Hepatocyte (in vitro differentiated cells): ENCODE measurements around the gene ELL. TPM values are rescaled to one million over a fixed set of nuclear protein-coding genes. Genes with fewer than 3 reads are reported as not detected.

Experiments
- DNase-seq: peaks from one replicate; pipeline ENCODE4 v3.0.0-alpha.2; 2016; ENCODE audit warnings: low spot score
- H2AFZ ChIP-seq: fragments of 200-600 bp; sonication (generic); 2 replicates; pipeline ENCODE4 v1.6.0; 2016; ENCODE audit warnings: antibody characterized with exemption, mild to moderate bottlenecking
- H3K27ac ChIP-seq: fragments of 200-600 bp; sonication (generic); 2 replicates; pipeline ENCODE4 v1.5.1; 2016; ENCODE audit warnings: mild to moderate bottlenecking
- H3K27me3 ChIP-seq: fragments of 200-600 bp; sonication (generic); 2 replicates; pipeline ENCODE4 v1.6.1; 2016
- H3K36me3 ChIP-seq: fragments of 200-600 bp; sonication (generic); replicated peaks from 2 replicates; pipeline ENCODE4 v1.5.1; 2016; ENCODE audit warnings: low read depth; ENCODE audit not compliant: insufficient read depth
- H3K4me1 ChIP-seq: fragments of 200-600 bp; sonication (generic); 2 replicates; pipeline ENCODE4 v1.5.1; 2016; ENCODE audit warnings: mild to moderate bottlenecking, moderate library complexity; ENCODE audit not compliant: insufficient read depth
- H3K4me2 ChIP-seq: fragments of 200-600 bp; sonication (generic); 2 replicates; pipeline ENCODE4 v1.6.0; 2016
- H3K4me3 ChIP-seq: fragments of 200-600 bp; sonication (generic); 2 replicates; pipeline ENCODE4 v1.5.1; 2016; ENCODE audit warnings: mild to moderate bottlenecking
- H3K79me2 ChIP-seq: fragments of 200-600 bp; sonication (generic); 2 replicates; pipeline ENCODE4 v1.6.0; 2017; ENCODE audit warnings: mild to moderate bottlenecking
- H3K9me2 ChIP-seq: fragments of 200-600 bp; sonication (generic); replicated peaks from 2 replicates; pipeline ENCODE4 v1.6.0; 2017; ENCODE audit warnings: mild to moderate bottlenecking; ENCODE audit not compliant: insufficient read depth
- H3K9me3 ChIP-seq: fragments of 200-600 bp; sonication (generic); 2 replicates; pipeline ENCODE4 v1.5.1; 2016; ENCODE audit warnings: low read depth, mild to moderate bottlenecking
- H4K20me1 ChIP-seq: fragments of 200-600 bp; sonication (generic); 2 replicates; pipeline ENCODE4 v1.6.0; 2016; ENCODE audit warnings: mild to moderate bottlenecking; ENCODE audit not compliant: insufficient read depth, poor library complexity, severe bottlenecking
- CTCF ChIP-seq: fragments of 200-600 bp; sonication (generic); IDR thresholded peaks from 2 replicates; pipeline ENCODE4 v1.5.1; 2016; ENCODE audit warnings: antibody characterized with exemption, mild to moderate bottlenecking; ENCODE audit not compliant: poor library complexity
- EZH2 ChIP-seq: fragments of 200-600 bp; sonication (generic); IDR thresholded peaks from 2 replicates; pipeline ENCODE4 v1.6.1; 2016; ENCODE audit warnings: antibody characterized with exemption, mild to moderate bottlenecking, borderline replicate concordance
- EZH2phosphoT487 ChIP-seq: fragments of 200-600 bp; sonication (generic); IDR thresholded peaks from one replicate; pipeline ENCODE4 v1.6.1; 2018; ENCODE audit warnings: antibody characterized with exemption, mild to moderate bottlenecking, low read depth, moderate library complexity; ENCODE audit not compliant: unreplicated experiment, severe bottlenecking
- whole genome bisulfite sequencing: methylation state at CpG from one replicate; pipeline ENCODE4 v1.1.6; 2016; ENCODE audit warnings: low lambda C conversion rate; ENCODE audit errors: missing lambda C conversion rate; 5-methylcytosine and 5-hydroxymethylcytosine counted together
- polyA plus RNA-seq: library from polyadenylated mRNA; unstranded; fragments of >200 nt; fragmentation: Nextera tagmentation; extraction: Ambion mirVana; gene quantifications from 2 replicates; pipeline ENCODE4 v1.2.1, GENCODE V29; 2016
- total RNA-seq: library from RNA; depleted of rRNA; stranded (reverse); fragments of >200 nt; gene quantifications from 2 replicates; pipeline ENCODE4 v1.2.3, GENCODE V29; 2014

The ELL gene
- total and polyA plus RNA-seq, 2 experiments from 2014 or later = 11.0 to 15.0 TPM

GRCh38 chr19:18393836-18394235, 128.0 kb downstream of the ELL start:
- Histone ChIP-seq H3K79me2 (no peaks in the 10 kb centered on the region), H3K27ac (no peak overlapping the region)
- TF ChIP-seq EZH2 = no peak
- TF ChIP-seq EZH2phosphoT487 = no peak
- no peak for TF ChIP-seq CTCF

GRCh38 chr19:18392926-18393325, 128.9 kb downstream of the ELL start:
- H3K4me1 ChIP-seq = peaks cover 7% of the 10 kb centered on the region
- no peak overlapping the region for H2AFZ ChIP-seq
- no peak for DNase-seq
- WGBS = 93% methylated on average over 5 of the region's 5 CpGs
- no peak overlapping the region for H3K4me2 ChIP-seq
- H3K9me2 ChIP-seq = no peaks in the 10 kb centered on the region
- no peaks in the 10 kb centered on the region for H3K36me3 ChIP-seq
- H3K9me3 ChIP-seq = no peaks in the 10 kb centered on the region
- no peaks in the 10 kb centered on the region for H3K27me3 ChIP-seq
- TF ChIP-seq EZH2 = no peak
- TF ChIP-seq CTCF = no peak
- TF ChIP-seq EZH2phosphoT487 = no peak
- peaks cover 3% of the 10 kb centered on the region for H3K79me2 ChIP-seq
- H4K20me1 ChIP-seq = no peaks in the 10 kb centered on the region
- H3K4me3 ChIP-seq = no peak overlapping the region
- no peak overlapping the region for H3K27ac ChIP-seq

More at GRCh38 chr19:18393836-18394235, 128.0 kb downstream of the ELL start:
- Histone ChIP-seq H4K20me1 (no peaks in the 10 kb centered on the region), H3K9me3 (no peaks in the 10 kb centered on the region), H3K4me2 (no peak overlapping the region), H3K4me3 (no peak overlapping the region), H2AFZ (no peak overlapping the region), H3K4me1 (peaks cover 3% of the 10 kb centered on the region), H3K27me3 (no peaks in the 10 kb centered on the region), H3K36me3 (no peaks in the 10 kb centered on the region), H3K9me2 (no peaks in the 10 kb centered on the region)
- no peak for DNase-seq
- 87% methylated on average over 7 of the region's 7 CpGs for WGBS

Other genes starting within 250 kb of the ELL start
- 3.7 and 3.9 TPM in 2 replicates for gene IQCN, start 247.6 kb downstream of the ELL start, total RNA-seq
- gene IQCN, start 247.6 kb downstream of the ELL start, polyA plus RNA-seq = 1.5 and 2.3 TPM in 2 replicates
- 307 and 379 TPM in 2 replicates for gene JUND, start 240.4 kb downstream of the ELL start, total RNA-seq
- 698 and 768 TPM in 2 replicates for gene JUND, start 240.4 kb downstream of the ELL start, polyA plus RNA-seq
- 185 and 202 TPM in 2 replicates for gene LSM4, start 199.0 kb downstream of the ELL start, total RNA-seq
- 218 and 226 TPM in 2 replicates for gene LSM4, start 199.0 kb downstream of the ELL start, polyA plus RNA-seq
- 35.0 and 36.1 TPM in 2 replicates for gene PGPEP1, start 181.5 kb downstream of the ELL start, total RNA-seq
- gene PGPEP1, start 181.5 kb downstream of the ELL start, polyA plus RNA-seq = 24.8 and 26.8 TPM in 2 replicates
- 106 and 123 TPM in 2 replicates for gene GDF15, start 135.9 kb downstream of the ELL start, total RNA-seq
- gene GDF15, start 135.9 kb downstream of the ELL start, polyA plus RNA-seq = 175 and 185 TPM in 2 replicates
- 0.16 TPM in 1 of 2 replicates, not detected in the other for gene LRRC25, start 124.4 kb downstream of the ELL start, total RNA-seq
- gene LRRC25, start 124.4 kb downstream of the ELL start, polyA plus RNA-seq = 0.36 and 1.5 TPM in 2 replicates
- gene SSBP4, start 102.7 kb downstream of the ELL start, total RNA-seq = 55.8 and 72.6 TPM in 2 replicates
- 156 and 169 TPM in 2 replicates for gene SSBP4, start 102.7 kb downstream of the ELL start, polyA plus RNA-seq
- 51.5 and 54.9 TPM in 2 replicates for gene ISYNA1, start 83.9 kb downstream of the ELL start, total RNA-seq
- gene ISYNA1, start 83.9 kb downstream of the ELL start, polyA plus RNA-seq = 144 and 188 TPM in 2 replicates
- 183 and 195 TPM in 2 replicates for gene FKBP8, start 21.5 kb upstream of the ELL start, total RNA-seq
- gene FKBP8, start 21.5 kb upstream of the ELL start, polyA plus RNA-seq = 247 and 262 TPM in 2 replicates
- 76.3 and 91.7 TPM in 2 replicates for gene KXD1, start 35.8 kb upstream of the ELL start, total RNA-seq
- gene KXD1, start 35.8 kb upstream of the ELL start, polyA plus RNA-seq = 85.7 and 89.2 TPM in 2 replicates
- 561 and 593 TPM in 2 replicates for gene UBA52, start 49.8 kb upstream of the ELL start, total RNA-seq
- gene UBA52, start 49.8 kb upstream of the ELL start, polyA plus RNA-seq = 470 and 498 TPM in 2 replicates
- 59.9 and 62.6 TPM in 2 replicates for gene REX1BD, start 66.7 kb upstream of the ELL start, total RNA-seq
- gene REX1BD, start 66.7 kb upstream of the ELL start, polyA plus RNA-seq = 105 and 131 TPM in 2 replicates
- gene CRLF1, start 84.7 kb upstream of the ELL start, total RNA-seq = 8.6 and 13.9 TPM in 2 replicates
- gene CRLF1, start 84.7 kb upstream of the ELL start, polyA plus RNA-seq = 28.4 and 42.2 TPM in 2 replicates
- gene TMEM59L, start 90.8 kb upstream of the ELL start, total RNA-seq = 0.40 and 1.5 TPM in 2 replicates
- 4.9 and 9.1 TPM in 2 replicates for gene TMEM59L, start 90.8 kb upstream of the ELL start, polyA plus RNA-seq
- 4.1 and 5.0 TPM in 2 replicates for gene KLHL26, start 115.0 kb upstream of the ELL start, total RNA-seq
- 3.9 and 7.6 TPM in 2 replicates for gene KLHL26, start 115.0 kb upstream of the ELL start, polyA plus RNA-seq
- gene CRTC1, start 161.6 kb upstream of the ELL start, total RNA-seq = 2.0 and 2.5 TPM in 2 replicates
- gene CRTC1, start 161.6 kb upstream of the ELL start, polyA plus RNA-seq = 4.5 and 4.8 TPM in 2 replicates